KMS-11 (cell line): ENCODE results near the gene PRR14.

Experiments used
- H2AFZ ChIP-seq: fragments of 200-600 bp; sonication (generic); 2 replicates; pipeline ENCODE4 v1.6.1; 2016; ENCODE audit warnings: antibody characterized with exemption, mixed run types, low read depth
- H3K27ac ChIP-seq: fragments of 200-600 bp; sonication (generic); 2 replicates; pipeline ENCODE4 v1.6.1; 2016; ENCODE audit warnings: mild to moderate bottlenecking, mixed run types
- H3K27me3 ChIP-seq: fragments of 200-600 bp; sonication (generic); 2 replicates; pipeline ENCODE4 v1.6.1; 2017; ENCODE audit warnings: mild to moderate bottlenecking, low read depth, mixed run types, moderate library complexity; ENCODE audit not compliant: insufficient read depth
- H3K36me3 ChIP-seq: fragments of 200-600 bp; sonication (generic); 2 replicates; pipeline ENCODE4 v1.6.1; 2017; ENCODE audit warnings: mild to moderate bottlenecking, mixed run types; ENCODE audit not compliant: insufficient read depth
- H3K4me1 ChIP-seq: fragments of 200-600 bp; sonication (generic); 2 replicates; pipeline ENCODE4 v1.6.1; 2016; ENCODE audit warnings: mild to moderate bottlenecking, low read depth, mixed run types; ENCODE audit not compliant: poor library complexity, severe bottlenecking
- H3K4me2 ChIP-seq: fragments of 200-600 bp; sonication (generic); 2 replicates; pipeline ENCODE4 v1.7.0; 2016; ENCODE audit warnings: mild to moderate bottlenecking, mixed run types
- H3K4me3 ChIP-seq: fragments of 200-600 bp; sonication (generic); IDR thresholded peaks from 2 replicates; pipeline ENCODE4 v1.6.1; 2017; ENCODE audit warnings: low read depth, low read length, mixed read lengths; ENCODE audit not compliant: insufficient read depth
- H3K79me2 ChIP-seq: fragments of 200-600 bp; sonication (generic); 2 replicates; pipeline ENCODE4 v1.6.1; 2016; ENCODE audit warnings: low read depth, mixed run types; ENCODE audit not compliant: insufficient read depth
- H3K9ac ChIP-seq: fragments of 200-600 bp; sonication (generic); 2 replicates; pipeline ENCODE4 v1.6.1; 2016; ENCODE audit warnings: mild to moderate bottlenecking, mixed run types
- H4K20me1 ChIP-seq: fragments of 200-600 bp; sonication (generic); 2 replicates; pipeline ENCODE4 v1.6.1; 2016; ENCODE audit warnings: mild to moderate bottlenecking, mixed run types; ENCODE audit not compliant: insufficient read depth
- TF ChIP-seq, protein P1 (sequence below): fragments of 200-600 bp; sonication (generic); conservative IDR thresholded peaks from 2 replicates; pipeline ENCODE4 v1.6.1; 2017; ENCODE audit warnings: low read depth, mild to moderate bottlenecking, antibody characterized with exemption, low read length, moderate library complexity, mixed read lengths

Gene PRR14

DNA sequence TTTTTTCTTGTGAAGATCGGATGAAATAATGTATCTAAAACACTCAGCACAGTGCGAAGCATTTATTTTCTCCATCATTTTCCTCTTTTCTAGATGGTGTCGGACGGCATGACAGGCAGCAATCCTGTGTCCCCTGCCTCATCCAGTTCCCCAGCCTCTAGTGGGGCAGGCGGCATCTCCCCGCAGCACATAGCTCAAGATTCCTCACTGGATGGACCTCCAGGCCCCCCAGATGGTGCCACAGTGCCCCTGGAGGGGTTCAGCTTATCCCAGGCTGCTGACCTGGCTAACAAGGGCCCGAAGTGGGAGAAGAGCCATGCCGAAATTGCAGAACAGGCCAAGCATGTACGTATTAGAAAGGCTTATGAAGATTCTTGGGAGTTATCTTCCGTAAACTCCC, 53.2 kb downstream of the PRR14 start:
- Histone ChIP-seq H3K79me2 (peaks cover 43% of the 10 kb centered on the region), H3K4me2 (no peak overlapping the region), H3K9ac (no peak overlapping the region), H4K20me1 (no peaks in the 10 kb centered on the region), H3K27ac (no peak overlapping the region), H3K27me3 (no peaks in the 10 kb centered on the region), H3K4me3 (no peak overlapping the region), H3K36me3 (peaks cover 54% of the 10 kb centered on the region; the same call in 1 of the 2 replicates), H3K4me1 (peaks cover 10% of the 10 kb centered on the region), H2AFZ (no peak overlapping the region)
- TF ChIP-seq, protein P1, sequence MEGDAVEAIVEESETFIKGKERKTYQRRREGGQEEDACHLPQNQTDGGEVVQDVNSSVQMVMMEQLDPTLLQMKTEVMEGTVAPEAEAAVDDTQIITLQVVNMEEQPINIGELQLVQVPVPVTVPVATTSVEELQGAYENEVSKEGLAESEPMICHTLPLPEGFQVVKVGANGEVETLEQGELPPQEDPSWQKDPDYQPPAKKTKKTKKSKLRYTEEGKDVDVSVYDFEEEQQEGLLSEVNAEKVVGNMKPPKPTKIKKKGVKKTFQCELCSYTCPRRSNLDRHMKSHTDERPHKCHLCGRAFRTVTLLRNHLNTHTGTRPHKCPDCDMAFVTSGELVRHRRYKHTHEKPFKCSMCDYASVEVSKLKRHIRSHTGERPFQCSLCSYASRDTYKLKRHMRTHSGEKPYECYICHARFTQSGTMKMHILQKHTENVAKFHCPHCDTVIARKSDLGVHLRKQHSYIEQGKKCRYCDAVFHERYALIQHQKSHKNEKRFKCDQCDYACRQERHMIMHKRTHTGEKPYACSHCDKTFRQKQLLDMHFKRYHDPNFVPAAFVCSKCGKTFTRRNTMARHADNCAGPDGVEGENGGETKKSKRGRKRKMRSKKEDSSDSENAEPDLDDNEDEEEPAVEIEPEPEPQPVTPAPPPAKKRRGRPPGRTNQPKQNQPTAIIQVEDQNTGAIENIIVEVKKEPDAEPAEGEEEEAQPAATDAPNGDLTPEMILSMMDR, result no peak
